Measurements from ENCODE around the gene ZNF708. TPM values are rescaled to one million over a fixed set of nuclear protein-coding genes. Genes with fewer than 3 reads are reported as not detected.

Gene ZNF708
- total and polyA plus RNA-seq, 9 of the 15 experiments (the other 6 are each of a cell fraction or from before 2014, with no cell fraction given), result 2.9 to 11.9 (median 6.7) TPM

- TF ChIP-seq ILF3 (IDR thresholded peaks at IDR 0.05; ENCODE audit: borderline replicate concordance) (no peak), BACH1 (tag; IDR thresholded peaks at IDR 0.05) (no peak), ZNF217 (CRISPR knock-in tag; IDR thresholded peaks at IDR 0.05) (no peak), ZNF586 (CRISPR knock-in tag; conservative IDR thresholded peaks at IDR 0.05) (no peak), BDP1 (IDR thresholded peaks at IDR 0.05; ENCODE audit: insufficient read depth, insufficient read length) (no peak), NR0B1 (IDR thresholded peaks at IDR 0.05; ENCODE audit: partially characterized antibody) (no peak), L3MBTL2 (IDR thresholded peaks at IDR 0.05) (peak; percentile 56), ARHGAP35 (IDR thresholded peaks at IDR 0.05; ENCODE audit: partially characterized antibody) (no peak), ZC3H11A (IDR thresholded peaks at IDR 0.05; ENCODE audit: low read depth, low read length) (no peak), KLF13 (tag; IDR thresholded peaks at IDR 0.05; ENCODE audit: borderline replicate concordance, low read depth) (no peak), EP300 (IDR thresholded peaks at IDR 0.05; ENCODE audit: low read length) (no peak), FIP1L1 (IDR thresholded peaks at IDR 0.05; ENCODE audit: low read depth, low read length, poor library complexity, severe bottlenecking) (no peak), MCM7 (IDR thresholded peaks at IDR 0.05) (no peak), LEF1 (IDR thresholded peaks at IDR 0.05) (no peak)
- TF ChIP-seq, protein P1, sequence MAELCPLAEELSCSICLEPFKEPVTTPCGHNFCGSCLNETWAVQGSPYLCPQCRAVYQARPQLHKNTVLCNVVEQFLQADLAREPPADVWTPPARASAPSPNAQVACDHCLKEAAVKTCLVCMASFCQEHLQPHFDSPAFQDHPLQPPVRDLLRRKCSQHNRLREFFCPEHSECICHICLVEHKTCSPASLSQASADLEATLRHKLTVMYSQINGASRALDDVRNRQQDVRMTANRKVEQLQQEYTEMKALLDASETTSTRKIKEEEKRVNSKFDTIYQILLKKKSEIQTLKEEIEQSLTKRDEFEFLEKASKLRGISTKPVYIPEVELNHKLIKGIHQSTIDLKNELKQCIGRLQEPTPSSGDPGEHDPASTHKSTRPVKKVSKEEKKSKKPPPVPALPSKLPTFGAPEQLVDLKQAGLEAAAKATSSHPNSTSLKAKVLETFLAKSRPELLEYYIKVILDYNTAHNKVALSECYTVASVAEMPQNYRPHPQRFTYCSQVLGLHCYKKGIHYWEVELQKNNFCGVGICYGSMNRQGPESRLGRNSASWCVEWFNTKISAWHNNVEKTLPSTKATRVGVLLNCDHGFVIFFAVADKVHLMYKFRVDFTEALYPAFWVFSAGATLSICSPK (IDR thresholded peaks at IDR 0.05; ENCODE audit: borderline replicate concordance), result no peak
- TF ChIP-seq, protein P2, sequence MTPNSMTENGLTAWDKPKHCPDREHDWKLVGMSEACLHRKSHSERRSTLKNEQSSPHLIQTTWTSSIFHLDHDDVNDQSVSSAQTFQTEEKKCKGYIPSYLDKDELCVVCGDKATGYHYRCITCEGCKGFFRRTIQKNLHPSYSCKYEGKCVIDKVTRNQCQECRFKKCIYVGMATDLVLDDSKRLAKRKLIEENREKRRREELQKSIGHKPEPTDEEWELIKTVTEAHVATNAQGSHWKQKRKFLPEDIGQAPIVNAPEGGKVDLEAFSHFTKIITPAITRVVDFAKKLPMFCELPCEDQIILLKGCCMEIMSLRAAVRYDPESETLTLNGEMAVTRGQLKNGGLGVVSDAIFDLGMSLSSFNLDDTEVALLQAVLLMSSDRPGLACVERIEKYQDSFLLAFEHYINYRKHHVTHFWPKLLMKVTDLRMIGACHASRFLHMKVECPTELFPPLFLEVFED (CRISPR knock-in tag; conservative IDR thresholded peaks at IDR 0.05), result no peak
- TF ChIP-seq, protein P3, sequence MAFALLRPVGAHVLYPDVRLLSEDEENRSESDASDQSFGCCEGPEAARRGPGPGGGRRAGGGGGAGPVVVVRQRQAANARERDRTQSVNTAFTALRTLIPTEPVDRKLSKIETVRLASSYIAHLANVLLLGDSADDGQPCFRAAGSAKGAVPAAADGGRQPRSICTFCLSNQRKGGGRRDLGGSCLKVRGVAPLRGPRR (CRISPR knock-in tag; IDR thresholded peaks at IDR 0.05), result no peak
- TF ChIP-seq, protein P4, sequence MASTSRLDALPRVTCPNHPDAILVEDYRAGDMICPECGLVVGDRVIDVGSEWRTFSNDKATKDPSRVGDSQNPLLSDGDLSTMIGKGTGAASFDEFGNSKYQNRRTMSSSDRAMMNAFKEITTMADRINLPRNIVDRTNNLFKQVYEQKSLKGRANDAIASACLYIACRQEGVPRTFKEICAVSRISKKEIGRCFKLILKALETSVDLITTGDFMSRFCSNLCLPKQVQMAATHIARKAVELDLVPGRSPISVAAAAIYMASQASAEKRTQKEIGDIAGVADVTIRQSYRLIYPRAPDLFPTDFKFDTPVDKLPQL (IDR thresholded peaks at IDR 0.05; ENCODE audit: extremely low read depth, insufficient read length), result peak; percentile 36
- TF ChIP-seq, protein P5, sequence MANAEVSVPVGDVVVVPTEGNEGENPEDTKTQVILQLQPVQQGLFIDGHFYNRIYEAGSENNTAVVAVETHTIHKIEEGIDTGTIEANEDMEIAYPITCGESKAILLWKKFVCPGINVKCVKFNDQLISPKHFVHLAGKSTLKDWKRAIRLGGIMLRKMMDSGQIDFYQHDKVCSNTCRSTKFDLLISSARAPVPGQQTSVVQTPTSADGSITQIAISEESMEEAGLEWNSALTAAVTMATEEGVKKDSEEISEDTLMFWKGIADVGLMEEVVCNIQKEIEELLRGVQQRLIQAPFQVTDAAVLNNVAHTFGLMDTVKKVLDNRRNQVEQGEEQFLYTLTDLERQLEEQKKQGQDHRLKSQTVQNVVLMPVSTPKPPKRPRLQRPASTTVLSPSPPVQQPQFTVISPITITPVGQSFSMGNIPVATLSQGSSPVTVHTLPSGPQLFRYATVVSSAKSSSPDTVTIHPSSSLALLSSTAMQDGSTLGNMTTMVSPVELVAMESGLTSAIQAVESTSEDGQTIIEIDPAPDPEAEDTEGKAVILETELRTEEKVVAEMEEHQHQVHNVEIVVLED (CRISPR knock-in tag; IDR thresholded peaks at IDR 0.05), result no peak
These were observed at the start of gene ZNF708 (continued) for GRCh38 chr19:21328885-21329605.

Data from K562 (cell line).